ENCODE measurements around the gene MANEAL. TPM values are rescaled to one million over a fixed set of nuclear protein-coding genes. Genes with fewer than 3 reads are reported as not detected.

Gene MANEAL
- polyA plus RNA-seq, 4 donors: 3.5 to 5.5 (median 4.7) TPM

GRCh38 chr1:37822906-37823815 is 29.5 kb downstream of the MANEAL start:
- no peak for DNase-seq (ENCODE audit: low read depth in 4 of 4, low spot score in 2 of 4)

DNA sequence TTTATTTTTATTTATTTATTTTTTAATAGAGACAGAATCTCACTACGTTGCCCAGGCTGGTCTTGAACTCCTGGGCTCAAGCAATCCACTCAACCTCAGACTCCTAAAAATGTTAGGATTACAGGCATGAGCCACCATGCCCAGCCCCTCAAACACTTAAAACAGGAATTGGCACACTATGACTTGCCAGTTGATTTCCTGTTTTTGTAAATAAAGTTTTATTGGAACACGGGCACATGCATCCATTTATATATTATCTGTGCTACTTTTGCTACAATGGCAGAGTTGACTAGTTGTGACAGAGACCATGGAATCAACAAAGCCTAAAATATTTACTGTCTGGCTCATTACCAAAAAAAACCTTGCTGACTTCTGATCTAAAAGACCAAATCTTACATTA is 30.4 kb downstream of the MANEAL start:
- no peak for DNase-seq (ENCODE audit: low read depth in 4 of 4, low spot score in 2 of 4)

DNA sequence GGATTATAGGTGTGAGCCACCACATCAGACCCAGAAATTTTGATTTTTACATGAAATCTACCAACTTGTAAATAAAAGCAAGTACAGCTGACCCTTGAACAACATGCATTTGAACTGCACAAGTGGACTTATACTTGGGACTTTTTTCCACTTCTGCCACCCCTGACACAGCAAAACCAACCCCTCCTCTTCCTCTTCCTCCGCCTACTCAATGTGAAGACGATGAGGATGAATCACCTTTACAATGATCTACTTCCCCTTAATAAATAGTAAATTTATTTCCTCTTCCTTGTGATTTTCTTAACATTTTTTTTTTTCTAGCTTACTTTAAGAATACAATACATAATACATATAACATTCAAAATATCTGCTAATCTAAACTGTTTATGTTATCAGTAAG is 31.9 kb downstream of the MANEAL start:
- DNase-seq (ENCODE audit: low read depth in 4 of 4, low spot score in 2 of 4): no peak

DNA sequence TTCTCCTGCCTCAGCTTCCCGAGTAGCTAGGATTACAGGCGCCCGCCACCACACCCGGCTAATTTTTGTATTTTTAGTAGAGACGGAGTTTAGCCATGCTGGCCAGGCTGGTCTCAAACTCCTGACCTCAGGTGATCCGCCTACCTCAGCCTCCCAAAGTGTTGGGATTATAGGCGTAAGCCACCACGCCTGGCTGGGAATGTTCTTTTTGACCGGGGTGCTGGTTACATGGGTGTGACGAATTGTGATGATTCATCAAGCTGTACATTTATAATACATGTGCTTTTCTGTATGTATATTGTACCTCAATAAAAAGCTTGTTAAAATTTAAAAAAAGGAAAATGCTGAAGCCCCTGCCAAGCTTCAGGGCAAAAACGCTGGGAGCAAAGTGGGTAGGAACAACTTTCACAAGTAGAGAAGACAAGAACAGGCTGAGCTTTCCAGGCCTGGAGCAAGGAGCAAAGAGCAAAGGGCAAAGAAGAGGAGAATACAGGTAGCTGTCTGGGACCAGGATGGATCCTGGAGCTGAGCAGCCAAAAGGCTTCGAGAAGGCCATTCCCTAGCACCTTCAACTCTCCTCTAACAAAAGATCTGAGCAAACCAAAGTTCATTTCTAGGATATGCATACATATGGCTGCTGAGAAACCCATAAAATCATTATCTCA is 34.9 kb downstream of the MANEAL start:
- DNase-seq (ENCODE audit: low read depth in 4 of 4, low spot score in 2 of 4): no peak

GRCh38 chr1:37831109-37831508 is 37.5 kb downstream of the MANEAL start:
- DNase-seq (ENCODE audit: low read depth in 4 of 4, low spot score in 2 of 4): no peak

- no peak for DNase-seq (ENCODE audit: low read depth in 4 of 4, low spot score in 2 of 4)
Observed at GRCh38 chr1:37831809-37832208, 38.2 kb downstream of the MANEAL start.

DNA sequence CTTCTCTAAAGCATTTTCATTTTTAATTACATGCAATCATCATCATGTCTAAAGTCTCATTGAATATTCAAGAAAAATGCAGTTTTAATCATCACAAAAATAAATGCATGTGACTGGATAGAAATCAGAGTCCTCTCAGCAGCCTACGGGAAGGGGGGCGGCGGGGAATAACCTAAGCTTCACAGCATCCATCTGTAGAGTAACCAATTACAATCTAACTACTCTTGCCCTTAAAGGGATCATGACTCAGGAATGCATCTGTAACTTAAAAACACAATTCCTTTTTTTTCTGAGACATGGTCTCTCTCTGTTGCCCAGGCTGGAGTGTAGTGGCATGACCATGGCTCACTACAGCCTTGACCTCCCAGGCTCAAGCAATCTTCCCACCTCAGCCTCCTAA is 43.1 kb downstream of the MANEAL start:
- DNase-seq (ENCODE audit: low read depth in 4 of 4, low spot score in 2 of 4): no peak

- no peak for DNase-seq (ENCODE audit: low read depth in 4 of 4, low spot score in 2 of 4)
Observed at GRCh38 chr1:37839676-37840075, 46.0 kb downstream of the MANEAL start.

- no peak for DNase-seq (ENCODE audit: low read depth in 4 of 4, low spot score in 2 of 4)
Observed at GRCh38 chr1:37840711-37841110, 47.1 kb downstream of the MANEAL start.

- no peak for DNase-seq (ENCODE audit: low read depth in 4 of 4, low spot score in 2 of 4)
Observed at GRCh38 chr1:37841652-37842051, 48.0 kb downstream of the MANEAL start.

DNA sequence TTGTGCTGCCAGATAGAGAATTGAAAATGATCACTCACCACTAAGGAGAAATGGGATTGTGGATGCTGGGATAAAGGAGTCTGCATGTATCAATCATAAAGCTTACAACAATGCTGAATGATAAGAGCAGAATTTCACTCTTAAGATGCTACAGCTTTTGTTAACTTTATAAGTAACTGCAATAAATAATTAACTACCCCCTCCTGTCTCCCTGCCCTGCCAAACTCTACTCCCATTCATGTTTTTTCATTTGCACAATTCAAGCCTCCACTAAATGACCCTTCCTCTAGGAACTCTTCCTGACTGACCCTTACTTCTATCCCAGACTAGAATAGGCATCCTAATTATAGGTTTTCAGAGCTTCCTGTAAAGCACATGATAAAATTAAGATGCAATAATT is 50.9 kb downstream of the MANEAL start:
- DNase-seq (ENCODE audit: low read depth in 4 of 4, low spot score in 2 of 4): no peak

GRCh38 chr1:37845049-37845646 is 51.5 kb downstream of the MANEAL start:
- no peak for DNase-seq (ENCODE audit: low read depth in 4 of 4, low spot score in 2 of 4)

GRCh38 chr1:37845786-37846185 is 52.1 kb downstream of the MANEAL start:
- DNase-seq (ENCODE audit: low read depth in 4 of 4, low spot score in 2 of 4): no peak

GRCh38 chr1:37846647-37847339 is 53.1 kb downstream of the MANEAL start:
- no peak for DNase-seq (ENCODE audit: low read depth in 4 of 4, low spot score in 2 of 4)

- no peak for DNase-seq (ENCODE audit: low read depth in 4 of 4, low spot score in 2 of 4)
Observed at GRCh38 chr1:37849480-37849879, 55.8 kb downstream of the MANEAL start.

DNA sequence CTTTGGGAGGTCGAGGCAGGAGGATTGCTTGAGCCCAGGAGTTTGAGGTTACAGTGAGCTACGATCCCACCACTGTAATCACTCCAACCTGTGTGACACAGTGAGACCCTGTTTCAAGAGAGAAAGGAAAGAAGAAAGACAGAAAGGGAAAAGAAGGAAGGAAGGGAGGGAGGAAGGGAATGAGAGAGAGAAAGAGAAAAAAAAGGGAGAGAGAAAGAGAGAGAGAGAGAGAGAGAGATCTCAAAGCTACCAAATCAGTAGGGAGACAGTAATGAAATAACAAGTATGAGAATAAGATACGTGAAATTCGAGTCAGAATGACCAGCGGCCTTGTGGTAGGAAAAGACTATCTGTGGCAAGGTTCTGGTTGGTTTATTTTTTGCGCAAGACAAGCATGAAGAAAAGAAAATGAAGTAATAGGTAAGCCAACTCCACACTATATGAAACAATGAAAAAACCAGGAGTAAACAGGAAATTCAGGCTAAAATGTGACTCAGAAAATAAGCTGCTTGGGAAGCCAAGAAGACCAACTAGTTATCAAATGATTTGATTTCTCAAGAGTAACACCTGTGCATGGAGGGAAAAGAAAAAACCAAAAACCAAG is 56.8 kb downstream of the MANEAL start:
- DNase-seq (ENCODE audit: low read depth in 4 of 4, low spot score in 2 of 4): no peak

Other genes starting within 250 kb of the MANEAL start
- 10 to 100 TPM; 13.0 to 15.6 (median 14.0) TPM for gene SNIP1, start 239.6 kb upstream of the MANEAL start, polyA plus RNA-seq (ENCODE audit: insufficient read length in 4 of 4)
- 10 to 100 TPM; 61.7 to 76.1 (median 65.6) TPM for gene DNALI1, start 236.9 kb upstream of the MANEAL start, polyA plus RNA-seq (ENCODE audit: insufficient read length in 4 of 4)
- gene GNL2, start 197.9 kb upstream of the MANEAL start, polyA plus RNA-seq (ENCODE audit: insufficient read length in 4 of 4): 10 to 100 TPM; 62.7 to 84.1 (median 71.7) TPM
- 1 to 10 TPM; 4.6 to 7.9 (median 7.2) TPM for gene RSPO1, start 159.0 kb upstream of the MANEAL start, polyA plus RNA-seq (ENCODE audit: insufficient read length in 4 of 4)
- 10 to 100 TPM; 16.2 to 18.9 (median 17.4) TPM for gene CDCA8, start 101.3 kb upstream of the MANEAL start, polyA plus RNA-seq (ENCODE audit: insufficient read length in 4 of 4)
- gene EPHA10, start 28.7 kb upstream of the MANEAL start, polyA plus RNA-seq (ENCODE audit: insufficient read length in 4 of 4): under 1 TPM; 0.07 to 0.37 (median 0.19) TPM
- gene C1orf122, start 13.9 kb downstream of the MANEAL start, polyA plus RNA-seq (ENCODE audit: insufficient read length in 4 of 4): 10 to 100 TPM; 21.7 to 45.5 (median 30.0) TPM
- gene YRDC, start 14.4 kb downstream of the MANEAL start, polyA plus RNA-seq (ENCODE audit: insufficient read length in 4 of 4): 10 to 100 TPM; 11.4 to 16.5 (median 12.7) TPM
- gene MTF1, start 65.7 kb downstream of the MANEAL start, polyA plus RNA-seq (ENCODE audit: insufficient read length in 4 of 4): 1 to 10 TPM; 8.0 to 9.5 (median 8.4) TPM
- 10 to 100 TPM; 14.7 to 29.2 (median 23.0) TPM for gene INPP5B, start 153.2 kb downstream of the MANEAL start, polyA plus RNA-seq (ENCODE audit: insufficient read length in 4 of 4)
- 100 to 1,000 TPM in 2 of 4 donors, 10 to 100 TPM in 2; 89.9 to 114 (median 101) TPM for gene SF3A3, start 196.2 kb downstream of the MANEAL start, polyA plus RNA-seq (ENCODE audit: insufficient read length in 4 of 4)
- 10 to 100 TPM; 14.9 to 29.7 (median 23.1) TPM for gene FHL3, start 211.7 kb downstream of the MANEAL start, polyA plus RNA-seq (ENCODE audit: insufficient read length in 4 of 4)
- 10 to 100 TPM; 36.9 to 43.1 (median 42.3) TPM for gene UTP11, start 218.9 kb downstream of the MANEAL start, polyA plus RNA-seq (ENCODE audit: insufficient read length in 4 of 4)